Measurements from ENCODE around the gene TGFBR2.

TGFBR2 gene

GRCh38 chr3:30741889-30742288 is 135.5 kb downstream of the TGFBR2 start:
- Histone ChIP-seq H3K4ac (ENCODE audit: low read depth, low read length) (no peak overlapping the region), H3K4me2 (ENCODE audit: low read length) (no peak overlapping the region), H2BK5ac (ENCODE audit: low read depth, low read length, poor library complexity) (no peak overlapping the region), H3K27me3 (ENCODE audit: insufficient read depth, low read length) (no peaks in the 10 kb centered on the region), H3K27ac (ENCODE audit: low read depth, low read length) (no peak overlapping the region), H2AFZ (ENCODE audit: insufficient read depth, low read length, poor library complexity) (no peak overlapping the region), H4K8ac (ENCODE audit: low read depth, low read length) (no peak overlapping the region), H3K9ac (ENCODE audit: low read length) (no peak overlapping the region), H3K14ac (ENCODE audit: low read length) (no peak overlapping the region), H2BK12ac (ENCODE audit: low read length) (no peak overlapping the region), H3K36me3 (ENCODE audit: control insufficient read depth in 1 of 2, insufficient read depth in 2 of 2, low read length in 2 of 2) (no peaks in the 10 kb centered on the region), H2BK120ac (ENCODE audit: insufficient read depth, low read length, poor library complexity) (no peak overlapping the region), H3K4me3 (ENCODE audit: low read depth, low read length) (no peak overlapping the region), H4K91ac (ENCODE audit: low read depth, low read length) (no peak overlapping the region), H2AK5ac (ENCODE audit: low read length) (no peak overlapping the region), H3K9me3 (ENCODE audit: insufficient read depth, low read depth, low read length) (no peaks in the 10 kb centered on the region), H3K79me2 (ENCODE audit: control insufficient read depth, insufficient read depth, low read length, poor library complexity) (no peaks in the 10 kb centered on the region), H3K18ac (ENCODE audit: low read length) (no peak overlapping the region), H3K79me1 (ENCODE audit: low read length) (no peaks in the 10 kb centered on the region), H3K4me1 (ENCODE audit: control insufficient read depth in 1 of 2, insufficient read depth in 2 of 2, low read length in 2 of 2) (no peaks in the 10 kb centered on the region), H4K12ac (ENCODE audit: low read depth, low read length) (no peak overlapping the region), H3K23ac (ENCODE audit: low read length) (no peak overlapping the region)
- no CpG with 5 or more reads among the region's 2 CpGs for WGBS (ENCODE audit: extremely low coverage, insufficient coverage, insufficient read length)
- DNase-seq = no peak

- Histone ChIP-seq H3K23ac (ENCODE audit: low read length) (no peak overlapping the region), H3K36me3 (ENCODE audit: control insufficient read depth in 1 of 2, insufficient read depth in 2 of 2, low read length in 2 of 2) (no peaks in the 10 kb centered on the region), H3K9me3 (ENCODE audit: insufficient read depth, low read depth, low read length) (no peaks in the 10 kb centered on the region), H2AK5ac (ENCODE audit: low read length) (no peak overlapping the region), H3K4ac (ENCODE audit: low read depth, low read length) (no peak overlapping the region), H2BK5ac (ENCODE audit: low read depth, low read length, poor library complexity) (no peak overlapping the region), H3K79me1 (ENCODE audit: low read length) (no peaks in the 10 kb centered on the region), H3K79me2 (ENCODE audit: control insufficient read depth, insufficient read depth, low read length, poor library complexity) (no peaks in the 10 kb centered on the region), H2BK120ac (ENCODE audit: insufficient read depth, low read length, poor library complexity) (no peak overlapping the region), H2BK12ac (ENCODE audit: low read length) (no peak overlapping the region), H3K27ac (ENCODE audit: low read depth, low read length) (no peak overlapping the region), H3K27me3 (ENCODE audit: insufficient read depth, low read length) (no peaks in the 10 kb centered on the region), H3K4me2 (ENCODE audit: low read length) (no peak overlapping the region), H3K9ac (ENCODE audit: low read length) (no peak overlapping the region), H4K91ac (ENCODE audit: low read depth, low read length) (no peak overlapping the region), H3K4me1 (ENCODE audit: control insufficient read depth in 1 of 2, insufficient read depth in 2 of 2, low read length in 2 of 2) (no peaks in the 10 kb centered on the region), H2AFZ (ENCODE audit: insufficient read depth, low read length, poor library complexity) (no peak overlapping the region), H4K8ac (ENCODE audit: low read depth, low read length) (no peak overlapping the region), H3K14ac (ENCODE audit: low read length) (no peak overlapping the region), H4K12ac (ENCODE audit: low read depth, low read length) (no peak overlapping the region), H3K4me3 (ENCODE audit: low read depth, low read length) (no peak overlapping the region), H3K18ac (ENCODE audit: low read length) (no peak overlapping the region)
- WGBS (ENCODE audit: extremely low coverage, insufficient coverage, insufficient read length) = no CpG with 5 or more reads among the region's 4 CpGs
- DNase-seq = no peak
Measured at GRCh38 chr3:30742796-30743619, 136.6 kb downstream of the TGFBR2 start.
